ENCODE measurements around the gene TAF11L14. TPM values are rescaled to one million over a fixed set of nuclear protein-coding genes. Genes with fewer than 3 reads are reported as not detected.

Gene TAF11L14
- total and polyA plus RNA-seq, 9 donors: not detected

DNA sequence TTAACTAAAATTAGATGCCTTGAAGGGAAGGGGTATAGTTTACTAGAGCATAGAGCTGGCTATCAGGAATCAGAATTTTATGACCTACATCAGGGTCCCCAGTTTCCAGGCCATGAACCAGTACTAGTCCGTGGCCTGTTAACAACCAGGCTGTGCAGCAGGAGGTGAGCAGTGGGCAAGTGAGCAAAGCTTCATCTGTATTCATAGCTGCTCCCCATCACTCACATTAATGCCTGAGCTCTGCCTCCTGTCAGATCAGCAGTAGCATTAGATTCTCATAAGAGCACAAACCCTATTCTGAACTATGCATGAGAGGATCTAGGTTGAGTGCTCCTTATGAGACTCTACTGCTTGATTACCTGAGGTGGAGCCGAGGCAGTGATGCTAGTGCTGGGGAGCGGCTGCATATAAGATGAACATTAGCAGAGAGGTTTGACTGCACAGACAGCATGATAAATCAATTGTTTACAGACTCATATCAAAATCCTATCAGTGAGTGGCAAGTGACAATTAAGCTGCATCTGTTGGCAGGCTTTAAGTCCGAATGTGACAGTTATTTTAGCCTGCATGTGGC lies 44.6 kb downstream of the TAF11L14 start:
- TF ChIP-seq, protein P1, sequence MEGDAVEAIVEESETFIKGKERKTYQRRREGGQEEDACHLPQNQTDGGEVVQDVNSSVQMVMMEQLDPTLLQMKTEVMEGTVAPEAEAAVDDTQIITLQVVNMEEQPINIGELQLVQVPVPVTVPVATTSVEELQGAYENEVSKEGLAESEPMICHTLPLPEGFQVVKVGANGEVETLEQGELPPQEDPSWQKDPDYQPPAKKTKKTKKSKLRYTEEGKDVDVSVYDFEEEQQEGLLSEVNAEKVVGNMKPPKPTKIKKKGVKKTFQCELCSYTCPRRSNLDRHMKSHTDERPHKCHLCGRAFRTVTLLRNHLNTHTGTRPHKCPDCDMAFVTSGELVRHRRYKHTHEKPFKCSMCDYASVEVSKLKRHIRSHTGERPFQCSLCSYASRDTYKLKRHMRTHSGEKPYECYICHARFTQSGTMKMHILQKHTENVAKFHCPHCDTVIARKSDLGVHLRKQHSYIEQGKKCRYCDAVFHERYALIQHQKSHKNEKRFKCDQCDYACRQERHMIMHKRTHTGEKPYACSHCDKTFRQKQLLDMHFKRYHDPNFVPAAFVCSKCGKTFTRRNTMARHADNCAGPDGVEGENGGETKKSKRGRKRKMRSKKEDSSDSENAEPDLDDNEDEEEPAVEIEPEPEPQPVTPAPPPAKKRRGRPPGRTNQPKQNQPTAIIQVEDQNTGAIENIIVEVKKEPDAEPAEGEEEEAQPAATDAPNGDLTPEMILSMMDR (IDR thresholded peaks at IDR 0.05): no peak
- no peak for TF ChIP-seq EP300 (IDR thresholded peaks at IDR 0.05)
- no peak for TF ChIP-seq POLR2A (IDR thresholded peaks at IDR 0.05)
- no peaks in the 10 kb centered on the region for H3K36me3 ChIP-seq
- no peak for DNase-seq
- H3K27ac ChIP-seq: no peak overlapping the region
- H3K4me3 ChIP-seq: no peak overlapping the region
- H3K4me1 ChIP-seq (ENCODE audit: insufficient read depth): no peaks in the 10 kb centered on the region
- H3K27me3 ChIP-seq: no peaks in the 10 kb centered on the region
- WGBS, 3 donors: 83 to 88% (median 88%) methylated on average over 4 of the region's 4 CpGs
- H3K9me3 ChIP-seq: no peaks in the 10 kb centered on the region
- intact Hi-C loops (cut with DNase I): no loop called here

DNA sequence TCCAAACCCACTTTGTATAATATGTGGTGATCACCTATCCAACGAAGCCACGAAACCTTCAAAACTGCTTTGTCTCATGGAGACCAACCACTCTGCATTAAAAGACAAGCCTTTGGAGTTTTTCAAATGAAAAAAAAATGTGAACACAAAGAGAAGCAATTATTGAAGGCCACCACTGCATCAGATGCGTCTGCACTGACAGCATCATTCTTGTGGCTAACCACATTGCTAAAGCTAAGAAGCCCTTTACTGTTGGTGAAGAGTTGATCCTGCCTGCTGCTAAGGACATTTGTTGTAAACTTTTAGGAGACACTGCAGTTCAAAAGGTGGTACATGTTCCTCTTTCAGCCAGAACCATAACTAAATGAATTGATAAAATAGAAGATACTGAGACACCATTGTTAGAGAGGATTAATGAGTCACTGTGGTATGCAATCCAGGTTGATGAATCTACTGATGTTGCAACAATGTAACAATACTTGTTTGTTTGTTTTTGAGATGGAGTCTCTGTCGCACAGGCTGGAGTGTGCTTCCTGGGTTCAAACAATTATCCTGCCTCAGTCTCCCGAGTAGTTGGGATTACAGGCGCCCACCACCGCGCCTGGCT lies 45.4 kb downstream of the TAF11L14 start:
- H3K4me1 ChIP-seq (ENCODE audit: insufficient read depth): peaks cover 2% of the 10 kb centered on the region
- 92 to 95% (median 93%) methylated on average over 8 of the region's 8 CpGs for WGBS, 3 donors
- TF ChIP-seq, protein P1 (IDR thresholded peaks at IDR 0.05): no peak
- no peak for TF ChIP-seq EP300 (IDR thresholded peaks at IDR 0.05)
- TF ChIP-seq POLR2A (IDR thresholded peaks at IDR 0.05): no peak
- no peaks in the 10 kb centered on the region for H3K36me3 ChIP-seq
- H3K27me3 ChIP-seq: no peaks in the 10 kb centered on the region
- intact Hi-C loops (cut with DNase I): no loop called here
- H3K9me3 ChIP-seq: no peaks in the 10 kb centered on the region
- DNase-seq: no peak
- no peak overlapping the region for H3K27ac ChIP-seq
- no peak overlapping the region for H3K4me3 ChIP-seq

DNA sequence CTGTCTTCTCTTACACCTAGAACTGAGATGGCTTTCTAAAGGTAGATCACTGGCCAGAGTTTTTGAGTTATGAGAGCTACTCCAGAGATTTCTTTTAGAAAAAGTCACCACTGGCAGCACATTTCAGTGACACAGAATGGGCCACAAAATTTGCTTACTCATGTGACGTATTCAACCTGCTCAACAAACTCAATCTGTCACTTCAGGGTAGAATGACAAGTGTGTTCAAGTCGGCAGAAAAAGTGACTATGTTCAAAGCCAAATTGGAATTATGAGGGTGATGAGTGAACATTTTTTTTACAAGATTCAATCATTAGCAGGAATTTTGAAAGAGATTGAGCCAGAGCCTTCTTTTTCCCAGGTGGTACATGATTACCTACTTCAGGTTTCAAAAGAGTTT lies 46.5 kb downstream of the TAF11L14 start:
- Histone ChIP-seq H3K27ac (no peak overlapping the region), H3K4me3 (no peak overlapping the region), H3K9me3 (no peaks in the 10 kb centered on the region), H3K4me1 (ENCODE audit: insufficient read depth) (peaks cover 2% of the 10 kb centered on the region), H3K36me3 (no peaks in the 10 kb centered on the region), H3K27me3 (no peaks in the 10 kb centered on the region)
- TF ChIP-seq, protein P1 (IDR thresholded peaks at IDR 0.05): no peak
- TF ChIP-seq EP300 (IDR thresholded peaks at IDR 0.05) (no peak), POLR2A (IDR thresholded peaks at IDR 0.05) (no peak)
- intact Hi-C loops (cut with DNase I): no loop called here
- WGBS, 3 donors: 81 to 85% (median 83%) methylated on average over 2 of the region's 2 CpGs
- DNase-seq: no peak

Small RNA genes lying within 50 kb of the gene (small RNA-seq; reads per million reads assigned to genes)
- gene AC233724.1 (not detected), gene AC233724.12 (not detected), gene AC233724.2 (not detected), gene AC233724.3 (not detected), gene AC233724.4 (not detected), gene AC233724.6 (not detected), gene AC233724.7 (not detected)

Other genes starting within 250 kb of the TAF11L14 start
- not detected for gene TAF11L2, start 136.2 kb upstream of the TAF11L14 start, total RNA-seq
- not detected for gene TAF11L2, start 136.2 kb upstream of the TAF11L14 start, polyA plus RNA-seq
- not detected for gene TAF11L3, start 116.1 kb upstream of the TAF11L14 start, total RNA-seq
- gene TAF11L3, start 116.1 kb upstream of the TAF11L14 start, polyA plus RNA-seq: not detected
- gene TAF11L4, start 112.7 kb upstream of the TAF11L14 start, total RNA-seq: not detected
- gene TAF11L4, start 112.7 kb upstream of the TAF11L14 start, polyA plus RNA-seq: not detected
- gene TAF11L5, start 109.2 kb upstream of the TAF11L14 start, total RNA-seq: not detected
- not detected for gene TAF11L5, start 109.2 kb upstream of the TAF11L14 start, polyA plus RNA-seq
- gene TAF11L6, start 105.8 kb upstream of the TAF11L14 start, total RNA-seq: not detected
- gene TAF11L6, start 105.8 kb upstream of the TAF11L14 start, polyA plus RNA-seq: not detected
- gene TAF11L7, start 48.7 kb upstream of the TAF11L14 start, total RNA-seq: not detected
- gene TAF11L7, start 48.7 kb upstream of the TAF11L14 start, polyA plus RNA-seq: not detected
- gene TAF11L8, start 43.5 kb upstream of the TAF11L14 start, total RNA-seq: not detected
- gene TAF11L8, start 43.5 kb upstream of the TAF11L14 start, polyA plus RNA-seq: not detected
- not detected for gene TAF11L9, start 40.1 kb upstream of the TAF11L14 start, total RNA-seq
- gene TAF11L9, start 40.1 kb upstream of the TAF11L14 start, polyA plus RNA-seq: not detected
- gene TAF11L10, start 36.6 kb upstream of the TAF11L14 start, total RNA-seq: not detected
- gene TAF11L10, start 36.6 kb upstream of the TAF11L14 start, polyA plus RNA-seq: not detected
- not detected for gene TAF11L11, start 30.3 kb upstream of the TAF11L14 start, total RNA-seq
- gene TAF11L11, start 30.3 kb upstream of the TAF11L14 start, polyA plus RNA-seq: not detected
- gene TAF11L12, start 24.1 kb upstream of the TAF11L14 start, total RNA-seq: not detected
- not detected for gene TAF11L12, start 24.1 kb upstream of the TAF11L14 start, polyA plus RNA-seq
- not detected for gene TAF11L13, start 2.4 kb upstream of the TAF11L14 start, total RNA-seq
- not detected for gene TAF11L13, start 2.4 kb upstream of the TAF11L14 start, polyA plus RNA-seq